Measurements from ENCODE around the gene GPR52.

DNA sequence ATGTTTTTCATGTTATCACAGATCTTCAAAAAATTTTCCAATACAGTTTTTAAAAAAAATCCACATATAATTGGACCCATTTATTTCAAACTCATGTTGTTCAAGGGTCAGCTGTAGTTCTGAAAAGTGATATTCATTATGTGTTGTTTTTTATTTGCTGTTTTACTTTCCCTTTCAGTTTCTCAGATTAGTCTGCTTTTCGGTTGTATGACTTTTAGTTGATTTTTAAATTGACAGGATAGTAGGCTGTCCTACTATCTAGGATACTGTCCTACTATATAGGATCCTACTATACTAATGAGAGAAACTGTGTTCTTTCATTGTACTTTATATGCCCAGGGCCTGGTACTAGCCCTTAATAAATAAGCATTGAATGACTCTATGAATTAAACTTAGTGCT, 33.6 kb upstream of the GPR52 start:
- TF ChIP-seq CTCF (CRISPR knock-in tag; IDR thresholded peaks at IDR 0.05) (no peak), NFIC (IDR thresholded peaks at IDR 0.05; ENCODE audit: low read length) (no peak), E2F5 (CRISPR knock-in tag; conservative IDR thresholded peaks at IDR 0.05) (no peak)
